ENCODE data around the gene CD86.

GRCh38 chr3:122103821-122104514 is 48.8 kb downstream of the CD86 start:
- TF ChIP-seq CTCF (IDR thresholded peaks at IDR 0.05; ENCODE audit: insufficient read depth, low read length, poor library complexity, severe bottlenecking), result no peak
- TF ChIP-seq EZH2phosphoT487 (conservative IDR thresholded peaks at IDR 0.05; ENCODE audit: low read length), result no peak
